ENCODE results near the gene NTNG2.

The NTNG2 gene

DNA sequence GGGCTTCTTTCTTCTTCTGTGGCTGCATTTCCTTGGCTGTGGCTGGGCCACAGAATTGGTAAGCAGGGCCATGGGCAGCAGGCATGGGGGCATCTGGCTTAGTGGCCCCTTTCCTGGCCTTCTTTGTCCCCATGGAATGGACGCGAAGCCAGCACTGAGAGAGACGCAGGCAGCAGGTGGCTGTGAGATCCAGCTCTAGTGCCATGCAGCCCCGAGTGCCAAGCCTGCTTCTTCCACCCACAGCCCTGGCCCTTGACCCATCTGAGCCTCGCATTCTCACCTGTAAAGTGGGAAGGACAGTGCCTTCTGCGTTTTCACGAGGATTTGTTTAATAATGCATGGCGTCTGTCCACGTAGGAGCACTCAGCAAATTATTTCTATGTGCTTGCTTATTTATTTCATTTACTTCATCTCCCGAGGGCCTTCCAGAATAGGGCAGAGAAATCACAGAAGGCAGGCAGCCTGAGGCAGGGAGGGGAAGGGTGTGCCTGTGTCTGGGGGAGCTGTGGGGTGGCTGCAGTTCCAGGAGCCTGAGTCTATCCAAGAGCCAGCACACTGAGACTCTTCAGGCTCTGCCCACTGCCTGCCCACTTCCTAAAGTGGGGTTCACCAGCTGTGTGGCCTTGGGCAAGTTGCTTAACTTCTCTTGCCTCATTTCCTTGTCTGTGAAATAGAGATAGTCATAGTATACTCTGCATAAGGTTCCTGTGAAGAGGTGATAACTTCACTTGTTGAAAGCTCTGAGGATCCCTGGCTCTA, 55.2 kb downstream of the NTNG2 start:
- no peak for DNase-seq (ENCODE audit: extremely low read depth, low read depth)
- H3K4me3 ChIP-seq (replicated peaks; ENCODE audit: low read depth, low read length), result no peak overlapping the region
- TF ChIP-seq, protein P1, sequence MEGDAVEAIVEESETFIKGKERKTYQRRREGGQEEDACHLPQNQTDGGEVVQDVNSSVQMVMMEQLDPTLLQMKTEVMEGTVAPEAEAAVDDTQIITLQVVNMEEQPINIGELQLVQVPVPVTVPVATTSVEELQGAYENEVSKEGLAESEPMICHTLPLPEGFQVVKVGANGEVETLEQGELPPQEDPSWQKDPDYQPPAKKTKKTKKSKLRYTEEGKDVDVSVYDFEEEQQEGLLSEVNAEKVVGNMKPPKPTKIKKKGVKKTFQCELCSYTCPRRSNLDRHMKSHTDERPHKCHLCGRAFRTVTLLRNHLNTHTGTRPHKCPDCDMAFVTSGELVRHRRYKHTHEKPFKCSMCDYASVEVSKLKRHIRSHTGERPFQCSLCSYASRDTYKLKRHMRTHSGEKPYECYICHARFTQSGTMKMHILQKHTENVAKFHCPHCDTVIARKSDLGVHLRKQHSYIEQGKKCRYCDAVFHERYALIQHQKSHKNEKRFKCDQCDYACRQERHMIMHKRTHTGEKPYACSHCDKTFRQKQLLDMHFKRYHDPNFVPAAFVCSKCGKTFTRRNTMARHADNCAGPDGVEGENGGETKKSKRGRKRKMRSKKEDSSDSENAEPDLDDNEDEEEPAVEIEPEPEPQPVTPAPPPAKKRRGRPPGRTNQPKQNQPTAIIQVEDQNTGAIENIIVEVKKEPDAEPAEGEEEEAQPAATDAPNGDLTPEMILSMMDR (IDR thresholded peaks at IDR 0.05; ENCODE audit: low read depth, low read length, missing control alignments), result no peak

DNA sequence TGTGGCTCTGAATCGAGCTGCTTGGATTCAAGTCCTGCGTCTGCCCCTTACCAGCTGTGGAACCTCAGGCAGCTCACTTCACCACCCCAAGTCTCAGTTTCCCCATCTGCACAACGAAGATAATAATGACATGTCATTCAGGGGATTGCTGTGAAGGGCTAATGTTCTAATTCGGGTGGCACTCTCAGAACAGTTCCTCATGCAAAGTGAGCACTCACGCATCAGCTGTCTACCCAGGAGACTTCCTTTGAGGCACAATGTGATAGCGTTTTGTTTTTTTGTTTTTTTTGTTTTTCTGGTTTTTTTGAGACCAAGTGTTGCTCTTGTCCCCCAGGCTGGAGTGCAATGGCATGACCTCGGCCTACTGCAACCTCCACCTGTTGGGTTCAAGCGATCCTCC, 56.4 kb downstream of the NTNG2 start:
- TF ChIP-seq, protein P1 (IDR thresholded peaks at IDR 0.05; ENCODE audit: low read depth, low read length, missing control alignments), result no peak
- H3K4me3 ChIP-seq (replicated peaks; ENCODE audit: low read depth, low read length), result no peak overlapping the region
- DNase-seq (ENCODE audit: extremely low read depth, low read depth), result no peak

DNA sequence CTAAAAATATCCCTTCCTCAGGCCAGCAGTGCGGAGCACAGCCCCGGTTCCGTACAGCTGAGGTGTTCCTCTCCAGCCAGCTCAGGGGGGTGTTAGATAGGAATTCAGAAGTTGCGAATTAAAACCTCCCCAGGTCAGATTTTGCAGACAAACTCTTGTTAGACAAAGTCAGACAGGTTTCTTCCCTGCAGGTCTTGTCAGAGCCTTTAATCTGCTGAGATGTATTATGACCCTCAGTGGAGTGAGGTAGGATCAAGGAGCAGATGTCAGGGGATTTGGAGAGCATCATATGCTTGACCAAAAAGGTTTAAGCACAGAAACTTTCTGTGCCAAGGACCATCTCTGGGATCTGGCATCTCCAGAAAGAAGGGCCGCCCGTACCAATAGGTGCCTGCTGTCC, 60.1 kb downstream of the NTNG2 start:
- H3K4me3 ChIP-seq (replicated peaks; ENCODE audit: low read depth, low read length), result no peak overlapping the region
- no peak for DNase-seq (ENCODE audit: extremely low read depth, low read depth)
- TF ChIP-seq, protein P1 (IDR thresholded peaks at IDR 0.05; ENCODE audit: low read depth, low read length, missing control alignments), result no peak

DNA sequence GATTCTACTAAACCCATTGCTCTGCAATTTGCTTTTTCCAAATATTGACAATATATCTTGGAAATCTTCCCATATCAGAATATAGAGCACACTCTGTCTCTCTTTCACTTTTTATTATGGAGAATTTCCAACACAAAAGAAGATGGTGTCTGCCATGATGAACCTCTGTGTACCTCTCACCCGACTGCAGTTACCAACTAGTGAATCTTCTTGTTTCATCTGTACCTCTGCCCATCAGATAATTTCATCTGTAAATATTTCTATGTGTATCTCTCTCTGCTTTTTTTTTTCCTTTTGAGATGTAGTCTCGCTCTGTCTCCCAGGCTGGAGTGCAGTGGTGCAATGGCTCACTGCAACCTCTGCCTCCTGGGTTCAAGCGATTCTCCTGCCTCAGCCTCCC, 62.8 kb downstream of the NTNG2 start:
- TF ChIP-seq, protein P1 (IDR thresholded peaks at IDR 0.05; ENCODE audit: low read depth, low read length, missing control alignments), result no peak
- DNase-seq (ENCODE audit: extremely low read depth, low read depth), result no peak
- no peak overlapping the region for H3K4me3 ChIP-seq (replicated peaks; ENCODE audit: low read depth, low read length)

DNA sequence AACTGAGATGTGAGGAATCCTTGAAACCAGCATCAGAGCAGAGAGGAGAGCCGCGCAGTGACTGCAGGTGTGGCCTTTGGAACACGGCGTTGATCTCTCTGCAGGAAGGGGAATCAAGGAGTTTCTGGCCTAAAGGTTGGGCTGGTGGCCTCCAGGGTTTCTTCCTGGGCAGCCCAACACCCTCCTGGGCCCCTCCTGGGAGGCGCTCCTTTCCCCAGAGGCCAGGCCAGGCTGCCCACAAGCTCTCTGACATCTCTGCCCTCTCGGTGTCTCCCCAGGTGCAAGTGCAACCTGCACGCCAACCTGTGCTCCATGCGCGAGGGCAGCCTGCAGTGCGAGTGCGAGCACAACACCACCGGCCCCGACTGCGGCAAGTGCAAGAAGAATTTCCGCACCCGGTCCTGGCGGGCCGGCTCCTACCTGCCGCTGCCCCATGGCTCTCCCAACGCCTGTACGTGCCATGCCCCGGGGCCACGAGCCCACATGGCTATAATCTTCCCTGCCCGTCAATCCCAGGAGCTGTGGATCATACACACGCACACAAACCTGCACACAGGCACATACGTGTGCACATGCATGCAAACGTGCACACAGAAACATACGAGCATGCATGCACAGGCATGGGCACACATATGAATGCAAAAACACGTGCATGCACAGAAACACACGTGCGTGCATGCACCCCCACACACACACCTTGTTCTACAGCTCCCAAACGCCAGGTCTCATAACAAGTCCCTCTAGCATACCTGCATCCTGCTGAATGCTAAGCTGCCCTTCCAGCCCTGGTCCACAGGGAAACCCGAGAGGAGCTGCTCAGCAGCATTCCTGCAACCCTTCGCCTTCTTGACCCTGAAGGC, 64.9 kb downstream of the NTNG2 start:
- TF ChIP-seq, protein P1 (IDR thresholded peaks at IDR 0.05; ENCODE audit: low read depth, low read length, missing control alignments), result no peak

DNA sequence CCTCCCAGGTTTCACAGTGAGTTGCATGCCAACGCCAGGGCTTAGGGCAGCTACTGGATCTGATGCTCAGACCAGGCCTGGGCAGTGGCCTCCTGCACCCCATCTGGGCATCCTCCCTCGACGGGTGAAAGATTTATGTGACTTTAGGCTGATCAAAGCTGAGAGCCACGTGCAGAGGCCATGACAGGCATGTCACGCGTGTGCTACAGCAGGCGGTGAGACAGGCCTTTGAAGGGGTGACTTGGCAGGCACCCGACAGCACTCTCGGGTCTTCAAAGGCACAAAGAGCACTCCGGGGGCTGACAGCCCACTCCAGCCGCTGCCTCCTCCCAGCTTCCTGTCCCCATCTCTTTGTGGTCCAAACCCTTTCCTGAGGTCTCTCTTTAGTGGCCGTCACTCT, 66.2 kb downstream of the NTNG2 start:
- DNase-seq (ENCODE audit: extremely low read depth, low read depth), result no peak
- TF ChIP-seq, protein P1 (IDR thresholded peaks at IDR 0.05; ENCODE audit: low read depth, low read length, missing control alignments), result no peak
- H3K4me3 ChIP-seq (replicated peaks; ENCODE audit: low read depth, low read length), result no peak overlapping the region

More for the DNA sequence above, 64.9 kb downstream of the NTNG2 start:
- H3K4me3 ChIP-seq (replicated peaks; ENCODE audit: low read depth, low read length), result no peak overlapping the region
- no peak for DNase-seq (ENCODE audit: extremely low read depth, low read depth)
